DOHH2 (cell line): ENCODE results near the gene RFX4.

Experiments used
- EZH2phosphoT487 ChIP-seq: fragments of 200-600 bp; sonication (generic); IDR thresholded peaks from 2 replicates; pipeline ENCODE4 v1.6.1; 2017; ENCODE audit warnings: borderline replicate concordance, mild to moderate bottlenecking, antibody characterized with exemption, low read length, moderate library complexity, mixed read lengths
- TF ChIP-seq, protein P1 (sequence below): fragments of 200-600 bp; sonication (generic); IDR thresholded peaks from one replicate; pipeline ENCODE4 v1.5.1; 2014; ENCODE audit warnings: antibody characterized with exemption, mild to moderate bottlenecking, low read depth, low read length; ENCODE audit not compliant: poor library complexity, severe bottlenecking

DNA sequence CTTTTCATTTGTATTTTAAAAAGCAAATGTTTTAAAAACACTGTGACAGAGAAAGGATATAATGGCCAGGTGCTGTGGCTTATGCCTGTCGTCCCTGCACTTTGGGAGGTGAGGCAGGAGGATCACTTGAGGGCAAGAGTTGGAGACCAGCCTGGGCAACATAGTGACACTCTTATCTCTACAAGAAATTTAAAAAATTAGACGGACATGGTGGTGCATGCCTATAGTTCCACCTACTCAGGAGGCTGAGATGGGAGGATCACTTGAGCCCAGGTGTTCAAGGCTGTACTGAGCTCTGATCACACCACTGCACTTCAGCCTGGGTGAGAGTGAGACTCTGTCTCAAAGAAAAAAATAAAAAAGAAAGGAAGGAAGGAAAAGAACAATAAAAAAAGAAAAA is 7.8 kb downstream of the RFX4 start:
- TF ChIP-seq, protein P1, sequence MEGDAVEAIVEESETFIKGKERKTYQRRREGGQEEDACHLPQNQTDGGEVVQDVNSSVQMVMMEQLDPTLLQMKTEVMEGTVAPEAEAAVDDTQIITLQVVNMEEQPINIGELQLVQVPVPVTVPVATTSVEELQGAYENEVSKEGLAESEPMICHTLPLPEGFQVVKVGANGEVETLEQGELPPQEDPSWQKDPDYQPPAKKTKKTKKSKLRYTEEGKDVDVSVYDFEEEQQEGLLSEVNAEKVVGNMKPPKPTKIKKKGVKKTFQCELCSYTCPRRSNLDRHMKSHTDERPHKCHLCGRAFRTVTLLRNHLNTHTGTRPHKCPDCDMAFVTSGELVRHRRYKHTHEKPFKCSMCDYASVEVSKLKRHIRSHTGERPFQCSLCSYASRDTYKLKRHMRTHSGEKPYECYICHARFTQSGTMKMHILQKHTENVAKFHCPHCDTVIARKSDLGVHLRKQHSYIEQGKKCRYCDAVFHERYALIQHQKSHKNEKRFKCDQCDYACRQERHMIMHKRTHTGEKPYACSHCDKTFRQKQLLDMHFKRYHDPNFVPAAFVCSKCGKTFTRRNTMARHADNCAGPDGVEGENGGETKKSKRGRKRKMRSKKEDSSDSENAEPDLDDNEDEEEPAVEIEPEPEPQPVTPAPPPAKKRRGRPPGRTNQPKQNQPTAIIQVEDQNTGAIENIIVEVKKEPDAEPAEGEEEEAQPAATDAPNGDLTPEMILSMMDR = no peak
- TF ChIP-seq EZH2phosphoT487 = no peak
